ENCODE data around the gene HBA1.
"Not testable (repeated sequence)": the region's sequence is repeated elsewhere in the genome, so short reads cannot be mapped to it uniquely, and the experiment has no call there.

HBA1 gene

GRCh38 chr16:167122-167690 lies 9.3 kb upstream of the HBA1 start:
- TF ChIP-seq CTCF (conservative IDR thresholded peaks at IDR 0.05; ENCODE audit: low read length) = no peak
- TF ChIP-seq EZH2phosphoT487 (IDR thresholded peaks at IDR 0.05; ENCODE audit: borderline replicate concordance) = no peak
- H3K79me2 ChIP-seq (ENCODE audit: insufficient read depth, low read length) = no peaks in the 10 kb centered on the region
- H4K20me1 ChIP-seq (ENCODE audit: insufficient read depth, low read length, poor library complexity, severe bottlenecking) = no peaks in the 10 kb centered on the region
- H3K9me2 ChIP-seq (replicated peaks; ENCODE audit: low read depth, low read length) = no peaks in the 10 kb centered on the region
- no peak overlapping the region for H3K4me2 ChIP-seq (ENCODE audit: low read depth, low read length, poor library complexity, severe bottlenecking)
- no peaks in the 10 kb centered on the region for H3K27me3 ChIP-seq (ENCODE audit: insufficient read depth, low read length, poor library complexity, severe bottlenecking)
- H3K4me3 ChIP-seq (ENCODE audit: low read length, poor library complexity, severe bottlenecking) = no peak overlapping the region
- no peaks in the 10 kb centered on the region for H3F3A ChIP-seq (ENCODE audit: low read depth)
- no peaks in the 10 kb centered on the region for H3K9me3 ChIP-seq (ENCODE audit: insufficient read depth, low read depth, low read length)
- H2AFZ ChIP-seq (ENCODE audit: low read length) = no peak overlapping the region
- peaks cover 4% of the 10 kb centered on the region for H3K4me1 ChIP-seq (ENCODE audit: insufficient read depth, low read length, poor library complexity, severe bottlenecking)
- no peaks in the 10 kb centered on the region for H3K36me3 ChIP-seq (ENCODE audit: insufficient read depth, low read length)
- no peak overlapping the region for H3K9ac ChIP-seq (ENCODE audit: low read depth, low read length, poor library complexity, severe bottlenecking)

- Histone ChIP-seq H3K4me3 (ENCODE audit: low read length, poor library complexity, severe bottlenecking) (no peak overlapping the region), H3K9me3 (ENCODE audit: insufficient read depth, low read depth, low read length) (no peaks in the 10 kb centered on the region), H2AFZ (ENCODE audit: low read length) (no peak overlapping the region), H4K20me1 (ENCODE audit: insufficient read depth, low read length, poor library complexity, severe bottlenecking) (no peaks in the 10 kb centered on the region), H3F3A (ENCODE audit: low read depth) (no peaks in the 10 kb centered on the region), H3K9ac (ENCODE audit: low read depth, low read length, poor library complexity, severe bottlenecking) (no peak overlapping the region), H3K9me2 (replicated peaks; ENCODE audit: low read depth, low read length) (no peaks in the 10 kb centered on the region), H3K36me3 (ENCODE audit: insufficient read depth, low read length) (no peaks in the 10 kb centered on the region), H3K79me2 (ENCODE audit: insufficient read depth, low read length) (no peaks in the 10 kb centered on the region), H3K27me3 (ENCODE audit: insufficient read depth, low read length, poor library complexity, severe bottlenecking) (no peaks in the 10 kb centered on the region), H3K4me2 (ENCODE audit: low read depth, low read length, poor library complexity, severe bottlenecking) (no peak overlapping the region), H3K4me1 (ENCODE audit: insufficient read depth, low read length, poor library complexity, severe bottlenecking) (peaks cover 4% of the 10 kb centered on the region)
- no peak for TF ChIP-seq CTCF (conservative IDR thresholded peaks at IDR 0.05; ENCODE audit: low read length)
- no peak for TF ChIP-seq EZH2phosphoT487 (IDR thresholded peaks at IDR 0.05; ENCODE audit: borderline replicate concordance)
Observed at GRCh38 chr16:168424-168823, 8.1 kb upstream of the HBA1 start.

GRCh38 chr16:169014-169413 lies 7.5 kb upstream of the HBA1 start:
- H3K4me3 ChIP-seq (ENCODE audit: low read length, poor library complexity, severe bottlenecking) = no peak overlapping the region
- no peaks in the 10 kb centered on the region for H3K79me2 ChIP-seq (ENCODE audit: insufficient read depth, low read length)
- no peaks in the 10 kb centered on the region for H3K9me3 ChIP-seq (ENCODE audit: insufficient read depth, low read depth, low read length)
- peaks cover 4% of the 10 kb centered on the region for H3K4me1 ChIP-seq (ENCODE audit: insufficient read depth, low read length, poor library complexity, severe bottlenecking)
- no peak overlapping the region for H3K4me2 ChIP-seq (ENCODE audit: low read depth, low read length, poor library complexity, severe bottlenecking)
- H3K9ac ChIP-seq (ENCODE audit: low read depth, low read length, poor library complexity, severe bottlenecking) = no peak overlapping the region
- no peaks in the 10 kb centered on the region for H3K27me3 ChIP-seq (ENCODE audit: insufficient read depth, low read length, poor library complexity, severe bottlenecking)
- H3F3A ChIP-seq (ENCODE audit: low read depth) = no peaks in the 10 kb centered on the region
- no peak for TF ChIP-seq CTCF (conservative IDR thresholded peaks at IDR 0.05; ENCODE audit: low read length)
- no peak for TF ChIP-seq EZH2phosphoT487 (IDR thresholded peaks at IDR 0.05; ENCODE audit: borderline replicate concordance)
- H3K9me2 ChIP-seq (replicated peaks; ENCODE audit: low read depth, low read length) = no peaks in the 10 kb centered on the region
- no peak overlapping the region for H2AFZ ChIP-seq (ENCODE audit: low read length)
- H4K20me1 ChIP-seq (ENCODE audit: insufficient read depth, low read length, poor library complexity, severe bottlenecking) = no peaks in the 10 kb centered on the region
- H3K36me3 ChIP-seq (ENCODE audit: insufficient read depth, low read length) = no peaks in the 10 kb centered on the region

GRCh38 chr16:170088-170507 lies 6.4 kb upstream of the HBA1 start:
- H2AFZ ChIP-seq (ENCODE audit: low read length); H3K9ac ChIP-seq (ENCODE audit: low read depth, low read length, poor library complexity, severe bottlenecking); H3F3A ChIP-seq (ENCODE audit: low read depth); H3K27me3 ChIP-seq (ENCODE audit: insufficient read depth, low read length, poor library complexity, severe bottlenecking); H3K4me3 ChIP-seq (ENCODE audit: low read length, poor library complexity, severe bottlenecking); H3K4me1 ChIP-seq (ENCODE audit: insufficient read depth, low read length, poor library complexity, severe bottlenecking); H3K4me2 ChIP-seq (ENCODE audit: low read depth, low read length, poor library complexity, severe bottlenecking); H3K9me2 ChIP-seq (replicated peaks; ENCODE audit: low read depth, low read length); H3K36me3 ChIP-seq (ENCODE audit: insufficient read depth, low read length); H3K9me3 ChIP-seq (ENCODE audit: insufficient read depth, low read depth, low read length); H3K79me2 ChIP-seq (ENCODE audit: insufficient read depth, low read length); H4K20me1 ChIP-seq (ENCODE audit: insufficient read depth, low read length, poor library complexity, severe bottlenecking): not testable (repeated sequence)

All from Loucy (cell line).